Upper lobe of right lung (tissue), 1 donor: ENCODE measurements around the gene GAPVD1. TPM values are rescaled to one million over a fixed set of nuclear protein-coding genes. Genes with fewer than 3 reads are reported as not detected.
A peak's percentile ranks its signal among the peaks of the same experiment; 100 is the strongest.

Experiments
- ATAC-seq: fragments of 200-7000 bp; cut with Tn5 transposase; one replicate; pipeline ENCODE4 v1.9.1; 2020; ENCODE audit warnings: mild to moderate bottlenecking, moderate library complexity
- DNase-seq: peaks from one replicate; pipeline ENCODE4 v3.0.0-alpha.2; 2020
- H3K27ac ChIP-seq: fragments of 200-600 bp; one replicate; pipeline ENCODE4 v1.8.0; 2022
- H3K27me3 ChIP-seq: fragments of 200-600 bp; one replicate; pipeline ENCODE4 v1.8.0; 2022; ENCODE audit warnings: mild to moderate bottlenecking
- H3K36me3 ChIP-seq: fragments of 200-600 bp; one replicate; pipeline ENCODE4 v1.8.0; 2022
- H3K4me1 ChIP-seq: fragments of 200-600 bp; one replicate; pipeline ENCODE4 v1.8.0; 2022
- H3K4me3 ChIP-seq: fragments of 200-600 bp; one replicate; pipeline ENCODE4 v1.8.0; 2022; ENCODE audit warnings: mild to moderate bottlenecking
- H3K9me3 ChIP-seq: fragments of 200-600 bp; one replicate; pipeline ENCODE4 v1.8.0; 2022
- intact Hi-C: fragments of 100-400 bp; cut with DNase I; formaldehyde crosslinking; loops from one replicate; pipeline ENCODE4 v1.11.0; 2022
- total RNA-seq: library from RNA; stranded (reverse); fragmentation: NEBNext Ultra II Directional; extraction: Animal tissue kit (Norgen Biotek cat#: 25700); gene quantifications from one replicate; pipeline ENCODE4 v1.2.1, GENCODE V29; 2021
- TF ChIP-seq, protein P1 (sequence below): fragments of 200-600 bp; IDR thresholded peaks from one replicate; pipeline ENCODE4 v1.8.0; 2022; ENCODE audit warnings: antibody characterized with exemption
- donor health status: DM: no; HTN: yes; CAD: no; lungs with severe emphysema.

The GAPVD1 gene
- total RNA-seq, 1 donor from 2014 or later, result 68.9 TPM

- Histone ChIP-seq H3K4me1 (peaks cover 41% of the 10 kb centered on the region), H3K27ac (peak overlapping the region; percentile 95), H3K9me3 (no peaks in the 10 kb centered on the region), H3K27me3 (no peaks in the 10 kb centered on the region), H3K36me3 (peaks cover 47% of the 10 kb centered on the region), H3K4me3 (peak overlapping the region; percentile 83)
- TF ChIP-seq, protein P1, sequence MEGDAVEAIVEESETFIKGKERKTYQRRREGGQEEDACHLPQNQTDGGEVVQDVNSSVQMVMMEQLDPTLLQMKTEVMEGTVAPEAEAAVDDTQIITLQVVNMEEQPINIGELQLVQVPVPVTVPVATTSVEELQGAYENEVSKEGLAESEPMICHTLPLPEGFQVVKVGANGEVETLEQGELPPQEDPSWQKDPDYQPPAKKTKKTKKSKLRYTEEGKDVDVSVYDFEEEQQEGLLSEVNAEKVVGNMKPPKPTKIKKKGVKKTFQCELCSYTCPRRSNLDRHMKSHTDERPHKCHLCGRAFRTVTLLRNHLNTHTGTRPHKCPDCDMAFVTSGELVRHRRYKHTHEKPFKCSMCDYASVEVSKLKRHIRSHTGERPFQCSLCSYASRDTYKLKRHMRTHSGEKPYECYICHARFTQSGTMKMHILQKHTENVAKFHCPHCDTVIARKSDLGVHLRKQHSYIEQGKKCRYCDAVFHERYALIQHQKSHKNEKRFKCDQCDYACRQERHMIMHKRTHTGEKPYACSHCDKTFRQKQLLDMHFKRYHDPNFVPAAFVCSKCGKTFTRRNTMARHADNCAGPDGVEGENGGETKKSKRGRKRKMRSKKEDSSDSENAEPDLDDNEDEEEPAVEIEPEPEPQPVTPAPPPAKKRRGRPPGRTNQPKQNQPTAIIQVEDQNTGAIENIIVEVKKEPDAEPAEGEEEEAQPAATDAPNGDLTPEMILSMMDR, result no peak
- ATAC-seq (peak; percentile 3), DNase-seq (no peak)
- intact Hi-C loops, result no loop called here
Observed at GRCh38 chr9:125240649-125240999, 21.0 kb upstream of the GAPVD1 start.

- intact Hi-C loops, result no loop called here
- H3K27me3 ChIP-seq, result no peaks in the 10 kb centered on the region
- ATAC-seq (peak; percentile 98), DNase-seq (peak; percentile 100)
- H3K27ac ChIP-seq, result peak within 1 kb of the TSS; percentile 99
- peak within 1 kb of the TSS; percentile 83 for H3K4me3 ChIP-seq
- peaks cover 35% of the 10 kb centered on the region for H3K4me1 ChIP-seq
- TF ChIP-seq, protein P1, result no peak
- H3K36me3 ChIP-seq, result peaks cover 41% of the 10 kb centered on the region
- H3K9me3 ChIP-seq, result no peaks in the 10 kb centered on the region
Observed at GRCh38 chr9:125241000-125241862, 20.4 kb upstream of the GAPVD1 start, which contains the start of gene HSPA5. TSS of gene HSPA5 (minus strand) at chr9:125241343. CDS start at chr9:125241126, 217 bp downstream.

GRCh38 chr9:125241863-125242739, 19.5 kb upstream of the GAPVD1 start:
- H3K27me3 ChIP-seq, result no peaks in the 10 kb centered on the region
- H3K36me3 ChIP-seq, result peaks cover 32% of the 10 kb centered on the region
- H3K4me1 ChIP-seq, result peaks cover 26% of the 10 kb centered on the region
- peak overlapping the region; percentile 99 for H3K27ac ChIP-seq
- DNase-seq, result peak; percentile 66
- ATAC-seq, result peak; percentile 1
- TF ChIP-seq, protein P1, result no peak
- no peaks in the 10 kb centered on the region for H3K9me3 ChIP-seq
- H3K4me3 ChIP-seq, result peak overlapping the region; percentile 83
- intact Hi-C loops, result no loop called here

GRCh38 chr9:125243792-125244260, 17.8 kb upstream of the GAPVD1 start:
- Histone ChIP-seq H3K4me1 (peaks cover 9% of the 10 kb centered on the region), H3K27me3 (no peaks in the 10 kb centered on the region), H3K36me3 (peaks cover 15% of the 10 kb centered on the region), H3K27ac (no peak overlapping the region), H3K9me3 (no peaks in the 10 kb centered on the region), H3K4me3 (no peak overlapping the region)
- TF ChIP-seq, protein P1, result no peak
- intact Hi-C loops, result no loop called here
- ATAC-seq, result no peak
- peak; percentile 41 for DNase-seq

GRCh38 chr9:125246261-125246667, 15.4 kb upstream of the GAPVD1 start:
- H3K4me3 ChIP-seq, result no peak overlapping the region
- ATAC-seq (no peak), DNase-seq (peak; percentile 1)
- no peaks in the 10 kb centered on the region for H3K27me3 ChIP-seq
- TF ChIP-seq, protein P1, result no peak
- H3K9me3 ChIP-seq, result no peaks in the 10 kb centered on the region
- no peak overlapping the region for H3K27ac ChIP-seq
- H3K4me1 ChIP-seq, result no peaks in the 10 kb centered on the region
- intact Hi-C loops, result no loop called here
- H3K36me3 ChIP-seq, result no peaks in the 10 kb centered on the region
